8988T (cell line): ENCODE data around the gene MPV17.
"Not testable (repeated sequence)": the region's sequence is repeated elsewhere in the genome, so short reads cannot be mapped to it uniquely, and the experiment has no call there.

Experiments used
- DNase-seq: peaks from one replicate; pipeline ENCODE4 v3.0.0; 2011

MPV17 gene, protein sequence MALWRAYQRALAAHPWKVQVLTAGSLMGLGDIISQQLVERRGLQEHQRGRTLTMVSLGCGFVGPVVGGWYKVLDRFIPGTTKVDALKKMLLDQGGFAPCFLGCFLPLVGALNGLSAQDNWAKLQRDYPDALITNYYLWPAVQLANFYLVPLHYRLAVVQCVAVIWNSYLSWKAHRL

DNA sequence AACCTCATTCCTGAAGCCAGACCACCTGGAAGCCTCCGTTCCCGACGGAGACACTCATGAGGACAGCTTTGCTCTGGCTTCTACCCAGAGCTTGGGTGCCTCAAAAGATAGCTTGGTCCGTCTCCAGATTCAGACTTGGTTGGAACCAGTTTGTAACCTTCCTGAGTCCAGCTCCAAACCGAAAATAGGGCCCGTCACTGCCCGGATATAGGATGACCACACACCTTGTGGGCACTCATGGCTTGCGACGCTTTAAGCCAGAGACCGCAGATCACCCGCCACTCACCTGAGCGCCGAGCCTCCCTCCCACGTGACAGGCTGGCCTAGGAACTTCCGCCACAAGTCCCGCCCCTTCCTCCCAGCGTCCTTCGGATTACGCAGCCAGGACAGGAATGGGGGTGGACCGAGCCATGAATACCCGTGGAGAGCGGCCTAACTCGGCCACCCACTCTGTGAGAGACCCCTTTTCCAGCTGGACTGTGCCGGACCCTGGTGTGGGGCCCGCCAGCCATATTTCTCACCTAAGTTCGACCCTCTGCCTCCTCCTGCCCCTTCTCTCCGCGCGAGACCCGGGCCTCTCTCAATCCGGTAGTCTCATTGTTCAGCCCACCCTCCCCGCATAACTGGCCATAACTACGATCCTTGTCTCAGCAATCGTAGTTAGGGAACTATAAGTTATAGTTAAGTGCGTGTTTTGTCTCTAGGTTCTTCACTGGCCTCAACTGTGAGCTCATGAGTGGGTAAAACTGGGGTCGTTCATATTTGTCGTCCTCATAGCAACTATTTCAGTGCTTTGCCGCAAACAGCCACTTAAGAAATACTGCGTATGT, at the start of gene MPV17:
TSS of gene MPV17 (minus strand) at position 332 of the 830 bp plus-strand sequence. CDS start 580 bp downstream, outside the sequence.
- peak; percentile 86 for DNase-seq

DNA sequence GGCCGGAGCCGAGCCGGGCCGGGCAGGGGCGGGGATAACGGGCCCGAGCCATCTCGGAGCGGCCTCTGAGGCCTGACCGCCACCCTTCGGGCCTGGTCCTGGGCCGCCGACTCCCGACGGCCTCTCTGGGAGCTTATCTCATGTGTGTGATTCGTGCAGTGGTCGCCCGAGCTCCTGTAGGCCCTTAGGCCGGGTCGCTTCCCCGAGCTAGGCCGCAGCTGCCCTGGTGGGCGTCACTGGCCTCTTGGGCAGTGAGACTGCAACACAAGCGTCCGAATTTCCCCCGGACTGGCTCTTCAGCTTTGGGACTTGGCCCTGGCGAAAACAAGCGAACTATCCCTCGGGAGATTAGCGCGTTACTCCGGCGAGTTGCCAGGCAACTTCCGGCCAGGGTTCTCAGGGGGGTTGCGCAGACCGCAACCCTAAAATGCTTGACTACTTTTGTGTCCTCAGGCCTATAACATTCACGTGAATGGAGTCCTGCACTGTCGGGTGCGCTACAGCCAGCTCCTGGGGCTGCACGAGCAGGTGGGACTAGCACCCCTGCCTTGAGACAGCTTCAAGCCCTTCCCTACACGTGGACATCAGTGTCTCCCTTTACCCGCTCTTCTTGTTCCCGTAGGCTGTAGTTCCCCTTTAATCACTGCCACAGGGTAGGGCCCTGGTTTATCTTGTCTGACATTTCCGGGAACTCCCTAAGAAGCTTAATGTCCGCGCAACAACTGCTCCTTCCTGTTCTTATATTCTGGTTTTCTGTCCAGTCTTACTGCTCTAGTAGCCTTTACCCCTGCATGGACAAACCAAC, 48.1 kb upstream of the MPV17 start:
- DNase-seq = no peak

DNA sequence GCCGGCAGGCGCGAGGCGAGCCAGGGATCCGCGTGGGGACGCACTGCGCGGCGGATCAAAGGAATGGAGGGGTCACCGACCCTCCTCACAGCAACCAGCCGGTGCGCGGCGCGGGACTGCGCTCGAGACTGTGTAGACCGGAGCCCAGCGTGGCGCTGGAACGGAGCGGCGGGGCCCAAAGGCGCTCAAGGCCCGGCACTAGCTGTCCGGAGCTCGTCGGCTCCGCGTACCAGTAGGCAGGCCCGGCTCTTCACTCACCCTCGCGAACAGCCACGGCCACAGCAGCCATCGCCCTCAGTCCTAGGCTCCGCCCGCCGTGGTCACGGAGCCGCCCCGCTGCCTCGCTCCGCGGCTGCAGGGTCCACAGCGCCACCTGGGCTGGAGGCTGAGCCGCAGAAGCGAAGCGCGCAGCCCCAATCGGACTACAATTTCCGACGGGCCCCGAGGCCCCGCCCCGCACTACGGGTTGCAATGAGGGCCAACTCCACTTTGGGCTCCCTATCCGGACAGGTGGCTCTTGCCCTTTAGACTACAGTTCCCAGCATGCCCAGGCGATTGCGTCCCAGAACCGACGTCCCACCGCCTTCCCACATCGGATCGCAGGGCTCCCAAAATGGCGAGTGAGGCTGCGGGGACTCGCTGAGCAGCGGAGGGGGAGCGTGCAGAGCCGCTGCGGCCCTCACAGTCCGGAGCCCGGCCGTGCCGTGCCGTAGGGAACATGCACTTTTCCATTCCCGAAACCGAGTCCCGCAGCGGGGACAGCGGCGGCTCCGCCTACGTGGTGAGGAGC, 47.3 kb upstream of the MPV17 start, which contains the start of the genes EIF2B4 and SNX17:
TSS of gene EIF2B4 (minus strand) at position 313 of the 790 bp plus-strand sequence. CDS start at position 289, 24 bp downstream.
TSS of gene SNX17 (plus strand) at position 591 of the 790 bp plus-strand sequence. CDS start at position 719, 128 bp downstream.
- peak; percentile 86 for DNase-seq

DNA sequence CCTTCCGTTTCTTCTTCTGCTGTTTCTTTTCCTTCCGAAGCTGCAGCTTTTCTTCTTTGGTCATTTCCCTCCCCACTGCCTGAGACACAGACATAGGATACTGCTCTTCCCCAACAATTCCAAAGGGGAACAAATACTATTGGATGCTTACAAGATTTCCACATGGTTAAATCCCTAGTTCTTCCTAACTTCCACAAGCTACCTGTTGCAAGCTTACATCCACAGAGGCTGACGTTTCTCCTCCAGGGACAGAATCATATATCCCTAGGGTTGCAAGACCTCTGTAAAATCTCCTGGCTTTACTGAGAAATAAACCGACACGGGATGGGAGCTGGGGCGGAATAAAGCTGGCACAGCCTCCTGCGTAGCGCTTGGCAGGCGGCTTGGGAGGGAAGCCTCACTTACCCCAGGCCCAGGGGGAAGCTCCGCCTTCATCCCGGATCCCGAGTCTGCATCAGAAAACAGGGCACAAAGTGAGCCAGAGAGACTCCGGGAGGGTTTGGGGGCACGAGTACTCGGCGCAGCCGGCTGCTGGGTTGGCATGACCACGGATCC, 46.7 kb upstream of the MPV17 start:
- peak; percentile 68 for DNase-seq

DNA sequence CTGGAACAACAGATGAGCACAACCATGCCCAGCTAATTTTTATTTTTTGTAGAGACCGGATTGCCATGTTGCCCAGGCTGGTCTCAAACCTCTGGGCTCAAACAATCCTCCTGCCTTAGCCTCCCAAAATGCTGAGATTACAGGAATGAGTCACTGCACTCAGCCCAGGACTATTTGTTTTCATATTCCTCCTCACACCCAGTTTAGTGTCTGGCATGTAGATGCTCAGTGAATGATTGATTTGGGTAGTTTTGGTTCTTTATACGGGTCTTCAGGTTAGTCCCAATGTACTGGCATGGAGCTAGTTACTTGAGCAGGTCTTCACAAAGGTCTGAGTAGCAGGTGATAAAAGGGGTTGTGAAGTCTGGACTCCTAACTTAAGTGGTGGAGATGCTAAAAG, 41.0 kb upstream of the MPV17 start:
- no peak for DNase-seq

DNA sequence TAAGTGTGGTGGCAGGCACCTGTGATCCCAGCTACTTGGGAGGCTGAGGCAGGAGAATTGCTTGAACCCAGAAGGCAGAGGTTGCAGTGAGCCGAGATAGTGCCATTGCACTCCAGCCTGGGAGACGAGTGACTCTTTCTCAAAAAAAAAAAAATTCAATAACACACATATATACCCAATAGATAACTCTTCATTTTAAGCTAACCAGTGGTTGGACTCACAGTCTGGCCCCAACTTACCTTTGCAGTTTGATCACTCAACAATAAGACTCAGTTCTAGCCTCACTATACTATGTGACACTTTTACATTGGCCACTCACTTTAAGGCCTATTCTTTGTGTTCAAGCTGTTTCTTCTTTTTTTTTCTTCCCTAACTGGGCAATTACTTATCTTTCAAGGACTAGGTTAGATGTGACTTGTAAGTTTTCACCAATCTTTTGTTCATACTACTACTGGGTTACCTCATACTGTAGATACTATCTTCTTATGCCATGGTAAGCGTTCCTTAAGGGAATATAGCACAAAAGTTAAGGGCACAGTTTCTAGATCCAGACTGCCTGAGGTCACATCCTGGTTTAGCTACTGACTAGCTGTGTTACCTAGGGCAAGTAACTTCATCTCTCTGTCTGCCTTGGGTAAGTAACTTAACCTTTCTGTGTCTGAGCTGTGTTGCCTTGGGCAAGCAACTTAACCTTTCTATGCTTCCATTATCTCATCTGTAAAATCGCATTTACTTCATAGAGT, 40.0 kb upstream of the MPV17 start:
- no peak for DNase-seq

DNA sequence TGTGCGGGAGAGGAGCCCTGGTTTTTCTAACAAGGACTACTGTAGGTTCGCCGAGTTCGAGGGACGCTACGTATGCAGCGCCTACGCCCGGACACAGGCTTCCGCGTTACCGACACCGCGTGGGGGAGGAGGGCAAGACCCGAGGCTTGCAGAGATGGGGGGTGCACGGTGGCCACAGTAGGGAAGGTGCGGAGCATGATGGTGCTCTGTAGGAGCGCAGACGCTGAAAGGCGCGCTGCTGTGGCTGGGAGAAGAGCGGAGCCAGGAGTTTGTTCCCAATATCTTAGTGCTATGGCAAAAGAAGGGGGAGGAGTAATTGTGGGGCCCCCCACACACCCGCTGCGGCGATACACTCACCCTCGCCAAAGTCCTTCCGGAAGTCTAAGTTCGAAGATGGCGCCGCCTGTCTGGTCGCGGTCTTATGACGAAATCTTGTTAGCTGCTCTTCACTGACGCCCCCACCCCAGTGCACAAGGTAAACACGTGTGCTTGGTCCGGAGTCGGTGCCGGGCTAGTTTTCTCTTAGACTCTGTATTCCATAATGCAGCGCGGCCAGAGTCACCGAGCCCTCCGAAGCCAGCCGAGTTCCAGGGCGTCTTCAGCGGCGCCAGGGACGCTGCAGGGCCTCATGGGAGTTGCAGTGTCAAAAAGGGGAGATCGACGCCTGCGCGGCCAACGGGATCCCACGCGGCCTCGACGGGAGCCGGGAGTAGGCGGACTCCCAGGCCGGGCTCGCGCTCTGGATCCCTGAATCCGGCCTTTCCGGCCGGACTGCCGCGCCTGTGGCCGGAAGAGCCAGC, 33.7 kb upstream of the MPV17 start, which contains the start of gene GTF3C2:
TSS of gene GTF3C2 (minus strand) at position 383 of the 800 bp plus-strand sequence. CDS start 13,210 bp downstream, outside the sequence.
- DNase-seq = peak; percentile 78

DNA sequence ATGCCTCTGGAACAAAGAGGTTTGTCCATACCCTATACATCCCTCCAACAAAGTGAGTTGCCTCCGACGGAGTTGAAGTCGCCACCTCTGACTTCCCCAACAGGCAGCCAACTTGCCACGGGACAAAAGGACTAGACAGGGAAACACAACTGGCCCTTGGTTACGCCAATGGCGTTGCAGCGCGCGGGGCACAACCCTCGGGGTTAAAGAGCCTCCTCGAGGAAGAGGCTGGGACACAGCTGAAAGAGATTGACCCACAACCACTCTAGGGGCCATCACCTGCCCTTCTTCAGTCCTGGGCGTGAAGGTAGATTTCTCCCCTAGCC, 33.1 kb upstream of the MPV17 start:
- no peak for DNase-seq

DNA sequence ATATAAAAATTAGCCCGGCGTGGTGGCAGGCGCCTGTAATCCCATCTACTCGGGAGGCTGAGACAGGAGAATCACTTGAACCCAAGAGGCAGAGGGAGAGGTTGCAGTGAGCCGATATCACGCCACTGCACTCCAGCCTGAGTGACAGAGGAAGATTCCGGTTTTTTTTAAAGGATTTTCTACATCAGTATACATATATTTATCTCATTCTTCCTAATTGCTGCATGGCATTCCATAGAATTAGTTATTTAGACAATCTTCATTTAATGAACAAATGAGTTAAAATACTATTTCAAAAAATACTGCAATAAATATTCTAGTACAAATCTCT, 31.7 kb upstream of the MPV17 start:
- no peak for DNase-seq

DNA sequence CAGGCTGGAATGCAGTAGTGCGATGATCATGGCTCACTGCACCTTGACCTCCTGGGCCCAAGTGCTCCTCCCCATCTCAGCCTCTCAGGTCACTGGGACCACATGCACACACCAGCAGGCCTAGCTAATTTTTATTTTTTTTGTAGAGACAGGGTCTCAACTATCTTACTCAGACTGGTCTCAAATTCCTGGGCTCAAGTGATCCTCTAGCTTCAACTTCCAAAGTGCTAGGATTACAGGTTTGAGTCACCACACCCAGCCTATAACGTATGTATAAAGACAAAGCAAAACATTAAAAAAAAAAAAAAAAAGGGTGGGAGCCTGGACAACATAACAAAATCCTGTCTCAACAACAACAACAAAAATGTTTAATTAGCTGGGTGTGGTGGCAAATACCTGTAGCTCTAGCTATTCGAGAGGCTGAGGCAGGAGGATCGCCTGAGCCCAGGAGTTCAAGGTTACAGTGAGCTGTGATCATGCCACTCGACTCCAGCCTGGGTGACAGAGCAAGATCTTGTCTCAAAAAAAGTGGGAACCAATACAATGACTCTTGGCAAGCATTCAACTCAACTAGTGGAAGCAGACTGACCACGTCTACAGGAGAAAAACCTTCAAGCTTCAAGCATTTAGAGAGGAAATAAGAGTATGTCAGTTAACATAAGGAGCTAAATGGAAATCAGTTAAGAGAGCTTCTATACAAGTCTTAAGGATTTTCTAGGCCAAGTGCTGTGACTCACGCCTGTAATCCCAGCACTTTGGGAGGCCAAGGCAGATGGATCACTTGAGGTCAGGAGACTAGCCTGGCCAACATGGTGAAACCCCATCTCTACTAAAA, 31.1 kb upstream of the MPV17 start:
- DNase-seq = no peak

DNA sequence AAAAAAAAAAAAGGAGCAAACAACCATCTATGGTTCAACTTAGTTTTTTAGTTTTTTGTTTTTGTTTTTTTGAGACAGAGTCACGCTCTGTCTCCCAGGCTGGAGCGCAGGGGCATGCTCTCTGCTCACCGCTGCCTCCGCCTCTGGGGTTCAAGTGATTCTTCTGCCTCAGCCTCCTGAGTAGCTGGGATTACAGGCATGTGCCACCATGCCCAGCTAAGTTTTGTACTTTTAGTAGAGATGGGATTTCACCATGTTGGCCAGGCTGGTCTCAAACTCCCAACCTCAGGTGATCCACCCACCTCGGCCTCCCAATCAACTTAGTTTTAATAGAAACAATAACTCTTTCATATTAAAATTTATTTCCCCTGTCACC, 30.5 kb upstream of the MPV17 start:
- not testable (repeated sequence) for DNase-seq

DNA sequence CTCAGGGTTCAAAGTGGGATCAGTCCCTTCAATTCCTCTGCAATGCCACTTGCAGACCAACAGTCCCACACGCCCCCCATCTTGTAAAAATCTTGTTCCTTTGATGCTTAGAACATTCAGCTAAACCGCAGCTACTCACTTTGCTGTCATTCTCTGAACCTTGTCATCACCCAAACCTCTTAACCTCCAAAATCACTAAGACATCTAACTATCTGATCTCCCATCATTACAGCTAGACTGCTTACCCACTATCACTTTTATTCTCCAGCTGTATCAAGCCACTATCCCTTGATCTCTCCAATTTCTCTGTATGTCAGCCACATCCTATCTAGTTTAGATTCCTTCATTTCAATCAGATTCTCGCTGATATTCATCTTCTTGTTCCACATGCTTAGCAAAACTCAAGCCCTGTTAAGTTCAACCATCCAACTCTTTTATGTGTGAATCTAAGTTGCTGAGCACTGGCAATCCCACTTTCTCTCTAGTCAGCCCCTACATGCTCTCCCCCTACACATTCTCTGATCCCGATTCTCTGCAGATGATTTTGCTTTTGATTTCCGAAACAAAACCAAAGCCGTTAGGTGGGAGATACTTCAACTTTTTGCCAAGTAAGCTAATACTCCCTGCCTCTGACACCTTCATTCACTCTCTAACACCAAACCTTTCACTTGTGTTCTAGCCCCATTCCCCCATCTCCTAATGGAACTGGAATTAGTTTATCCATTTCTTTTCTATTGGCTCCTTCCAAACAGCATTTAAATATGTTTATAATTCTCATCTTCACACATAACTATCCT, 29.1 kb upstream of the MPV17 start:
- DNase-seq = no peak

DNA sequence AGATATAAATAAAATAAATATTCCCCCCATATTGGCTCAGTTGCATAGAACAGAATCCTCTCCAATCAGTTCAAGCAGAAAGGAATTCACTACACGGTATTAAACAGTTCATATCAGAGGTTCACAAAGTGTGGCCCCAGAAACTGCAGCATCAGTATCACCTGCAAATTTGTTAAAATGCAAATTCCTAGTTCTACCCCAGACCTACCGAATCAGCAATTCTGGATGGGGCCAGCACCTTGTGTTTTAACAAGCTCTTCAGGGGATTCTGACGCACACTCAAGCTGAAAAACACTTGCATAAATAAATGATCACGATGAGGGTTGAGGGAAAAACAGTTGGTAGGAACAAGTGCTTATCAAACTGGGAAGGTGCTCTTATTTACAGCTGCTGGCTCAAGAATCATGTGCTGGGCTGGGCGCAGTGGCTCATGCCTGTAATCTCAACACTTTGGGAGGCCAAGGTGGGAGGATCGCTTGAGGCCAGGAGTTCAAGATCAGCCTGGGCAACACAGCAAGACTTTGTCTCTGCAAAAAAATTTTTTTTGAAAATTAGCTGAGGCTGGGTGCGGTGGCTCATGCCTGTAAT, 27.3 kb upstream of the MPV17 start:
- no peak for DNase-seq

DNA sequence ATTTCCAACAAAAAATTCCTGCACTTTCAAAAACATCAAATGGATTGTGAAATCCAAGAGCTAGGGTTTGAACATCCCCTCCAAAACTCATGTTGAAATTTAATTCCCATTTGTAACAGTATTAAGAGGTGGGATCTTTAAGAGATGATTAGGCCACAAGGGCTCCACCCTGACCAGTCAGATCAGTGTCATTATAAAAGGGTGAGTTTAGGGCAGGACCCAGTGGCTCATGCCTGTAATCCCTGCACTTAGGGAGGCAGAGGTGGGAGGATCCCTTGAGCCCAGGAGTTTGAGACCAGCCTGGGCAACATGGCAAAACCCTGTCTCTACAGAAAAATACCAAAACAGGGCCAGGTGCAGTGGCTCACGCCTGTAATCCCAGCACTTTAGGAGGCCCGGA, 24.7 kb upstream of the MPV17 start:
- DNase-seq = no peak

DNA sequence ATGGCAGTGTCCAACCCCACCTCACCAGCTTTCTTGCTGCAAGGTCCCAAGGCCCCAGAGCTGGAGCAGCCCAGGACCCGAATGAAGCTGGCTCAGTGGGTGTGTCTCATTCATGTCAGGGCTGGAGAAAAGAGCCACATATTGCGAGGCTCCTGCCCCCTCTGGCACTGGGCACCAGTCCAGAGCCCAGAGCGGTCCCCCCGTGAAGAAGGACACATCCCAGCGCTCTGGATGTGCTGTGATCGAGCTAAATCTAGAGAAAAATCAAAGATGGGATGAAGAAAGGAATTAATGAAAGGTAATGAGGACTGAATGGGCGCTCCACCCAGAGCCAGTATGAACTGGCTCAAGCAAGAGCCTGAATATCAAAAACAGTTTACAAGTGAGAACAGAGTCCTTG, 13.3 kb upstream of the MPV17 start:
- no peak for DNase-seq

DNA sequence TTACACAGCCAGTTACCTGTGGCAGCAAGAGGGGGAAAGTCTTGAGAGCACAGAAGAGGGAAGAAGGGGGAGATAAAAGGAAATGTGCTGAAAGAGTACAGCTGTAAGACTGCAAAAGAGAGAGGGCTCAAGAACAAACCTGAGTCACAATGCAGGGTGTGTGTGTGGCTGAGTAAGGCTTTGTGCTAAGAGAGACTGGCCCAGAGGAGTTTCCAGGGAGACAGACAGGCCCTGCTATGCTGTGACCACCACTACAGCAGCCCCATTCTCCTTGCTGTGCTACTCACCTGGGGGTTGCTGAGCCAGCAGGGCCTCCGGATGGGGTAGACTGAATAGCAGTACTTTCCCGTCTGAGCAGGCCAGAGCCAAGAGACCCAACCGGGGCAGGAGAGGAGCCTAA, 12.4 kb upstream of the MPV17 start:
- DNase-seq = no peak

DNA sequence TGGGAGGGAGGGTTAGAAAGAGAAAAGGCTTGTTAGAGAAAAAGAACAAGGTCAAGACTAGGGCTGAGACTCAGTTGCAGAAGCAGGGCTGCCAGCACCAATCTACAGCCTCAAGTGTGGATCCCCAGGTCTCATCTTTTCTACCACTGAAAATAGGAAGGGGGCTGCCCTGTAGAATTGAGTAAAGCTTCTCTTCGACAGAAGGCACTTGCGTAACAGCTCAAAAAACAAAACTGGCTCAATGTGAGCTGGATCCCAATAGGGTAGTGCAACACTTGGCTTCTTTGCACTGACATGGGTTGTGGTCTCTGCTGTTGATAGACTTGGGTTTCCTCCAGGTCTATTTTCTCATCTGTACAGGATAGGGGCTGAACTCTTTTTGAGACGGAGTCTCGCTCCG, 1.8 kb upstream of the MPV17 start:
- DNase-seq = no peak

DNA sequence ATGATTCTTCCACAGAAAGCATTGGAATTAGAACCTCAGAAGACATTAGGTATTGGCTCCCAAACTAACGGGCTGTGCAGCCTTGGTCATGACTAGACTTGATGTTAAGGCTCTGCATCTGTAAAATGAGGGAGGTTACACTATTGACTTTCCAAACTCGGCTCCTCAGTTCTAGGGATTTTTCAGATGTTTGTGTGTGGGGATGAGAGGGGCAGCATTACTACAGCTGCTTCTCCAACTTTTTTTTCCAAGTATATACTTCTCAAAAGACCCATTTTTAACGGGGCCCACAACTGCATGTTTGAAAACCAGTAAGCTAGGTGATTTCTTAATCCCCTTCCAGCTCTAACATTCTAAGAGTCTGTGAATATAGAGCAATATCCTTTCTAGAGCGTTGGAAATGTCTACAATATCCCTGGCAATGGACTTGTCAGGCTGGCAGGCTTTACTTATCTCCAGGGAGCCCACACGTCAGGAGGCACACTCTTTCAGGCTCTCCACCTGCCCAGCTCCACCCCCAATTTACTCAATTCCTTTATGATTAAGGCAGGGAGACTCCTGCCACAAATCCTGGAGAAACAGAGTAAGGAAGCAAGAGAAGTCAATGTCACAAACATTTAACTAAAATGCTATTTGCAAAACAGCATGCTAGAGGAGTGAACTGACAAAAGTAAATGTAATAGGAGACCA, 844 bp upstream of the MPV17 start:
- DNase-seq = no peak
